Ramos (cell line): ENCODE measurements around the gene SH3BP5.
"Not testable (repeated sequence)": the region's sequence is repeated elsewhere in the genome, so short reads cannot be mapped to it uniquely, and the experiment has no call there.

Experiments used
- in situ Hi-C: fragments of 300-500 bp; cut with MboI; formaldehyde crosslinking; loops from one replicate; pipeline ENCODE4 v1.14.3; 2022; ENCODE audit warnings: low sequenced_read_pairs; ENCODE audit not compliant: unreplicated experiment

SH3BP5 gene

GRCh38 chr3:15332405-15333098, at the start of gene SH3BP5:
TSS of gene SH3BP5 (minus strand) at chr3:15332586. CDS start at chr3:15332408, 178 bp downstream.
- in situ Hi-C loops: no loop called here

- in situ Hi-C loops: loop anchor here (5.0 kb wide), 1 partner anchor 114 kb away; no protein-coding TSS in a partner anchor
Measured at GRCh38 chr3:15380980-15381890, 48.8 kb upstream of the SH3BP5 start.

GRCh38 chr3:15377961-15378791, 45.8 kb upstream of the SH3BP5 start:
- in situ Hi-C loops: no loop called here

- in situ Hi-C loops: no loop called here
Measured at GRCh38 chr3:15375461-15376000, 43.1 kb upstream of the SH3BP5 start.

GRCh38 chr3:15372918-15373317, 40.5 kb upstream of the SH3BP5 start:
- in situ Hi-C loops: no loop called here

- in situ Hi-C loops: no loop called here
Measured at GRCh38 chr3:15368561-15369135, 36.3 kb upstream of the SH3BP5 start.

- in situ Hi-C loops: no loop called here
Measured at GRCh38 chr3:15367059-15367458, 34.7 kb upstream of the SH3BP5 start.

- in situ Hi-C loops: not testable (repeated sequence)
Measured at GRCh38 chr3:15364078-15364477, 31.7 kb upstream of the SH3BP5 start.

GRCh38 chr3:15361494-15362214, 29.3 kb upstream of the SH3BP5 start:
- in situ Hi-C loops: no loop called here

- in situ Hi-C loops: no loop called here
Measured at GRCh38 chr3:15360788-15361493, 28.6 kb upstream of the SH3BP5 start.

GRCh38 chr3:15359677-15360397, 27.5 kb upstream of the SH3BP5 start:
- in situ Hi-C loops: no loop called here

GRCh38 chr3:15356651-15357061, 24.3 kb upstream of the SH3BP5 start:
- in situ Hi-C loops: not testable (repeated sequence)

GRCh38 chr3:15356176-15356575, 23.8 kb upstream of the SH3BP5 start:
- in situ Hi-C loops: no loop called here

- in situ Hi-C loops: no loop called here
Measured at GRCh38 chr3:15355086-15355485, 22.7 kb upstream of the SH3BP5 start.

- in situ Hi-C loops: no loop called here
Measured at GRCh38 chr3:15354485-15354884, 22.1 kb upstream of the SH3BP5 start.

- in situ Hi-C loops: no loop called here
Measured at GRCh38 chr3:15350141-15350540, 17.8 kb upstream of the SH3BP5 start.

GRCh38 chr3:15349438-15349837, 17.1 kb upstream of the SH3BP5 start:
- in situ Hi-C loops: not testable (repeated sequence)

GRCh38 chr3:15348246-15348645, 15.9 kb upstream of the SH3BP5 start:
- in situ Hi-C loops: no loop called here
